A549 (cell line): ENCODE data around the gene CCDC50.

ENCODE experiments used
- BHLHE40 ChIP-seq: IDR thresholded peaks from 2 replicates; pipeline ENCODE4 v1.6.1; 2012; ENCODE audit warnings: low read depth, low read length, inconsistent platforms
- CBX2 ChIP-seq: fragments of 200-600 bp; sonication (generic); IDR thresholded peaks from 2 replicates; pipeline ENCODE4 v1.6.1; 2016; ENCODE audit warnings: low read depth, mild to moderate bottlenecking, borderline replicate concordance
- CEBPB ChIP-seq, 2 experiments: fragments of >200 bp in 1 of 2; sonication (Bioruptor Twin) in 1 of 2; formaldehyde crosslinking in 1 of 2; IDR thresholded peaks; 2 replicates each; pipeline ENCODE4 v1.6.1; 2012 to 2016
- EP300 ChIP-seq, 2 experiments: fragments of >200 bp; sonication (Bioruptor Twin); formaldehyde crosslinking; IDR thresholded peaks; 2 replicates in 1 of 2; 3 replicates in 1 of 2; pipeline ENCODE4 v1.6.1; 2016 to 2017
- ESRRA ChIP-seq: fragments of 150-350 bp; IDR thresholded peaks from 2 replicates; pipeline ENCODE4 v1.6.1; 2014; ENCODE audit warnings: mild to moderate bottlenecking, low read length, borderline replicate concordance
- JUNB ChIP-seq: fragments of >200 bp; sonication (Bioruptor Twin); formaldehyde crosslinking; IDR thresholded peaks from 2 replicates; pipeline ENCODE4 v1.6.1; 2016
- KDM1A ChIP-seq: fragments of 200-600 bp; sonication (generic); IDR thresholded peaks from 2 replicates; pipeline ENCODE4 v1.6.1; 2016; ENCODE audit warnings: low read depth, mild to moderate bottlenecking
- POLR2A ChIP-seq: IDR thresholded peaks from 2 replicates; pipeline ENCODE4 v1.6.1; 2012; ENCODE audit warnings: mild to moderate bottlenecking, low read length
- POLR2AphosphoS2 ChIP-seq: conservative IDR thresholded peaks from 2 replicates; pipeline ENCODE4 v1.6.1; 2012; ENCODE audit warnings: low read length, improper control_type of control experiment, inconsistent platforms
- ZNF302 ChIP-seq: fragments of 250-450 bp; sonication (Bioruptor Pico); IDR thresholded peaks from 2 replicates; pipeline ENCODE4 v1.9.0; 2021; ENCODE audit warnings: inconsistent platforms, mild to moderate bottlenecking, moderate library complexity
- TF ChIP-seq, protein P1 (sequence below): fragments of >200 bp; sonication (Bioruptor Twin); formaldehyde crosslinking; IDR thresholded peaks from 3 replicates; pipeline ENCODE4 v1.5.1; 2016
- TF ChIP-seq, protein P2 (sequence below): IDR thresholded peaks from 2 replicates; pipeline ENCODE4 v1.6.1; 2012

DNA sequence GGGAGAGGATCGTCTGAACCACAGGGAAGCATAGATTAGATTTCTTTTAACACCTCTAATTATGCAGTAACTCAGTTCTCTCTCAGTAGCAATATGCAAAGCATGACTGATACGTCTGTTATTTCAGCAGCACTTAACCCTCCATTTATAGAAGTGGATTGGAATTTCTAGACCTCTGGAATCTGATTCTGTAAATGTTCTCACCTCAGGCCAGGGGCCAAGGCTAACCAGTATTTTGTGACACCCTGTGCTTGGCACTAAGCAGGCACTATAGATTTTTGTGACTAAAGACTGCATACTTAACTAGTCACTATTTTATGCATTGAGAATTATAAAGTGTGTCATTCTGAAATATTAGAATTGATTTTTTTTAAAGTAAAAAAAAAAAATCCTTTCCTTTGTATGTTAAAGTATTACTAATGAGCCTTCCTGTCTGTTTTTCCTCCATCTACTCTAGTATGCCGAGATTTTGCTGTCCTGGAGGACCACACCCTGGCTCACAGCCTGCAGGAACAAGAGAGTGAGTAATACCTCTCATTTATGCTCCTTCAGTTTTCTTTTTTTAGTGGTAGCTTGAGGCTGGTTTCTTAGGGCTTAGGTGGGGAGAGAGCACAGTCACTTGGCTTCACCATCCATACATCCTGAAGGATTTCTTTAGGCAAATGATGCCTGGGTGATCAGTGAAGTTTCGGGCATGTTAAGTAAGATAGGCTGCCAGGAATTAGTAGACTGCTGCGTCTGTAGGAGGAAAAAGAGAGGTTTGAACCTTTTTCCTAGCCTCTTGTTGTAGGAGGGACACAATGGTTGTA, 27.6 kb downstream of the CCDC50 start:
- TF ChIP-seq, protein P1, sequence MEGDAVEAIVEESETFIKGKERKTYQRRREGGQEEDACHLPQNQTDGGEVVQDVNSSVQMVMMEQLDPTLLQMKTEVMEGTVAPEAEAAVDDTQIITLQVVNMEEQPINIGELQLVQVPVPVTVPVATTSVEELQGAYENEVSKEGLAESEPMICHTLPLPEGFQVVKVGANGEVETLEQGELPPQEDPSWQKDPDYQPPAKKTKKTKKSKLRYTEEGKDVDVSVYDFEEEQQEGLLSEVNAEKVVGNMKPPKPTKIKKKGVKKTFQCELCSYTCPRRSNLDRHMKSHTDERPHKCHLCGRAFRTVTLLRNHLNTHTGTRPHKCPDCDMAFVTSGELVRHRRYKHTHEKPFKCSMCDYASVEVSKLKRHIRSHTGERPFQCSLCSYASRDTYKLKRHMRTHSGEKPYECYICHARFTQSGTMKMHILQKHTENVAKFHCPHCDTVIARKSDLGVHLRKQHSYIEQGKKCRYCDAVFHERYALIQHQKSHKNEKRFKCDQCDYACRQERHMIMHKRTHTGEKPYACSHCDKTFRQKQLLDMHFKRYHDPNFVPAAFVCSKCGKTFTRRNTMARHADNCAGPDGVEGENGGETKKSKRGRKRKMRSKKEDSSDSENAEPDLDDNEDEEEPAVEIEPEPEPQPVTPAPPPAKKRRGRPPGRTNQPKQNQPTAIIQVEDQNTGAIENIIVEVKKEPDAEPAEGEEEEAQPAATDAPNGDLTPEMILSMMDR = no peak
- no peak for TF ChIP-seq CBX2
- no peak for TF ChIP-seq ZNF302 (CRISPR knock-in tag)
- TF ChIP-seq POLR2A = no peak
- no peak for TF ChIP-seq ESRRA
- TF ChIP-seq, protein P2, sequence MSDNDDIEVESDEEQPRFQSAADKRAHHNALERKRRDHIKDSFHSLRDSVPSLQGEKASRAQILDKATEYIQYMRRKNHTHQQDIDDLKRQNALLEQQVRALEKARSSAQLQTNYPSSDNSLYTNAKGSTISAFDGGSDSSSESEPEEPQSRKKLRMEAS = no peak
- no peak for TF ChIP-seq EP300 (IDR thresholded peaks at IDR 0.05)
- no peak for TF ChIP-seq BHLHE40
- TF ChIP-seq JUNB = no peak
- TF ChIP-seq KDM1A = no peak
- no peak for TF ChIP-seq CEBPB (IDR thresholded peaks at IDR 0.05)
- TF ChIP-seq POLR2AphosphoS2 = no peak
